ENCODE results near the gene MUC21. TPM values are rescaled to one million over a fixed set of nuclear protein-coding genes. Genes with fewer than 3 reads are reported as not detected.

MUC21 gene
- total RNA-seq, 3 donors from 2014 or later (not counting 1 experiment from before 2014, with no cell fraction given) = not detected

DNA sequence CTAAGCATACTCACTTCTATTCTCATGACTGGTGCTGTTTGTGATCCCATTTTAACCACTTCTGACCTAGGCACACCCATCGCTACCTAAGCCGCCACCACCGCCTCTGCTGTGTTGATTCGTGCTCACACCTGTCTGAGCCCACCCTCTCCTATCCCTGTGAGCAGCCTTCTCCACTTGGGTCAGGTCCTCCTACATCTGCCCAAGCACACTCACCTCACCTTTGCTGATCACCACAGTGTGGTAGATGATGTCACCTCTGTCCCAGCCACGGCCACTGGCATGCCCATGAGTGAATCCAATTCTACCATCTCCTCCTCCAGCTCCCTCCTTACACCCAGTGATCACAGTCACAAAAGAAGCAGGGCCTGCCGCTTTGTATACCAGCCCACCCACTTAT is 47.6 kb downstream of the MUC21 start:
- intact Hi-C loops (cut with micrococcal nuclease) = no loop called here

DNA sequence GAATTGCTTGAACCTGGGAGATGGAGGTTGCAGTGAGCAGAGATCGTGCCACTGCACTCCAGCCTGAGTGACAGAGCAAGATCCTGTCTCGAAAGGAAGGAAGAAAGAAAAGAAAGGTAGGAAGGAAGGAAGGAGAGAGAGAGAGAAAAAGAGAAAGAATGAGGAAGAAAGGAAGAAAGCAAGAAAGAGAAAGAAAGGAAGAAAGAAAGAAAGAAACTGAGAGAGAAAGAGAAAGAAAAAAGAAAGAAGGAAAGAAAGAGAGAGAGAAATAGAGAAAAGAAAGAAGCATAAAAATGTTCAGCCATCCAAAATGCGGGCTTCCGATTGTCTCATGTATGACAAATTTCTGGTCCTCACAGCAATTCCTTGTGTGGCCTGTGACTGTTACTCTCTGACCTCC is 49.6 kb downstream of the MUC21 start:
- Histone ChIP-seq H3K4me3 (ENCODE audit: low read length) (no peak overlapping the region), H3K36me3 (ENCODE audit: control insufficient read depth, insufficient read depth, low read length) (no peaks in the 10 kb centered on the region), H3K27ac (ENCODE audit: low read length) (no peak overlapping the region), H3K4me1 (ENCODE audit: control insufficient read depth, insufficient read depth, low read length) (no peaks in the 10 kb centered on the region), H3K9me3 (ENCODE audit: control insufficient read depth, insufficient read depth, low read length) (no peaks in the 10 kb centered on the region), H3K27me3 (ENCODE audit: control insufficient read depth, insufficient read depth, low read length) (peaks cover 3% of the 10 kb centered on the region)
- DNase-seq = no peak
- Mint-ChIP-seq H3K9me3 (no peaks in the 10 kb centered on the region), H3K27ac (no peak overlapping the region), H3K27me3 (ENCODE audit: low read depth in 2 of 2) (peaks cover 38 to 56% of the 10 kb centered on the region in 2 donors), H3K36me3 (no peaks in the 10 kb centered on the region), H3K4me1 (no peaks in the 10 kb centered on the region), H3K4me3 (no peak overlapping the region)
- ATAC-seq = no peak
- TF ChIP-seq, protein P1, sequence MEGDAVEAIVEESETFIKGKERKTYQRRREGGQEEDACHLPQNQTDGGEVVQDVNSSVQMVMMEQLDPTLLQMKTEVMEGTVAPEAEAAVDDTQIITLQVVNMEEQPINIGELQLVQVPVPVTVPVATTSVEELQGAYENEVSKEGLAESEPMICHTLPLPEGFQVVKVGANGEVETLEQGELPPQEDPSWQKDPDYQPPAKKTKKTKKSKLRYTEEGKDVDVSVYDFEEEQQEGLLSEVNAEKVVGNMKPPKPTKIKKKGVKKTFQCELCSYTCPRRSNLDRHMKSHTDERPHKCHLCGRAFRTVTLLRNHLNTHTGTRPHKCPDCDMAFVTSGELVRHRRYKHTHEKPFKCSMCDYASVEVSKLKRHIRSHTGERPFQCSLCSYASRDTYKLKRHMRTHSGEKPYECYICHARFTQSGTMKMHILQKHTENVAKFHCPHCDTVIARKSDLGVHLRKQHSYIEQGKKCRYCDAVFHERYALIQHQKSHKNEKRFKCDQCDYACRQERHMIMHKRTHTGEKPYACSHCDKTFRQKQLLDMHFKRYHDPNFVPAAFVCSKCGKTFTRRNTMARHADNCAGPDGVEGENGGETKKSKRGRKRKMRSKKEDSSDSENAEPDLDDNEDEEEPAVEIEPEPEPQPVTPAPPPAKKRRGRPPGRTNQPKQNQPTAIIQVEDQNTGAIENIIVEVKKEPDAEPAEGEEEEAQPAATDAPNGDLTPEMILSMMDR (IDR thresholded peaks at IDR 0.05) = no peak
- intact Hi-C loops (cut with micrococcal nuclease) = no loop called here
- WGBS (ENCODE audit: insufficient coverage) = 74% methylated on average over 4 of the region's 4 CpGs

More for the DNA sequence above, 47.6 kb downstream of the MUC21 start:
- no peaks in the 10 kb centered on the region for H3K36me3 Mint-ChIP-seq
- H3K27me3 Mint-ChIP-seq (ENCODE audit: low read depth in 2 of 2) = peaks cover 44 to 62% of the 10 kb centered on the region in 2 donors
- H3K9me3 Mint-ChIP-seq = no peaks in the 10 kb centered on the region
- Histone ChIP-seq H3K4me3 (ENCODE audit: low read length) (no peak overlapping the region), H3K9me3 (ENCODE audit: control insufficient read depth, insufficient read depth, low read length) (no peaks in the 10 kb centered on the region), H3K4me1 (ENCODE audit: control insufficient read depth, insufficient read depth, low read length) (no peaks in the 10 kb centered on the region), H3K27ac (ENCODE audit: low read length) (no peak overlapping the region), H3K27me3 (ENCODE audit: control insufficient read depth, insufficient read depth, low read length) (no peaks in the 10 kb centered on the region), H3K36me3 (ENCODE audit: control insufficient read depth, insufficient read depth, low read length) (no peaks in the 10 kb centered on the region)
- TF ChIP-seq, protein P1 (IDR thresholded peaks at IDR 0.05) = no peak
- H3K4me3 Mint-ChIP-seq = no peak overlapping the region
- no peak for DNase-seq
- ATAC-seq = no peak
- 87% methylated on average over 6 of the region's 6 CpGs for WGBS (ENCODE audit: insufficient coverage)
- no peak overlapping the region for H3K27ac Mint-ChIP-seq
- H3K4me1 Mint-ChIP-seq = no peaks in the 10 kb centered on the region

DNA sequence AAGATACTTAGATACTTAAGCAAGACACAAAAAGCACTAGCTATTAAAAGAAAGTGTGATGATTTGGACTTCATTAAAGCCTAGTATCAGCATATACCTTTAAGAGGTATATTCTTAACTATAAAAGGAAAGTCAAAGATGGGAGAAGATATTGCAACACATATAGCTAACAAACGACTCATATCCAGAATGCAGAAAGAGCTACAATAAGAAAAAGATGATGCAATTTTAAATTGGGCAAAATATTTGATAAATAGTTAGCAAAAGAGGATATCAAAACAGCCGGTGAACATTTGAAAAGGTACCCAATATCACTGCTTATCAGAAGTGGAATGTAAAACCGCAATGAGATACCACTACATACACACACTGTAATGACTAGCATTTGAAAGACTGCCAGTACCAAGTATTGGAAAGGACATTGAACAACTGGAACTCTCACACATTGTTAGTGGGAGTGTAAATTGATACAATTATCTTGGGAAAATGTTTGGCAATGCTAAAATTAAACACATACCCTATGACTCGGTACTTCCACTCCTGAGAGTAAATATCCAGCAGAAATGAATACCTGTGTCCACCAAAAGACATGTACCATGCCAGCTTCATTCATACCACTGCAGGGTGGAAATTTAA is 52.5 kb downstream of the MUC21 start:
- Mint-ChIP-seq H3K27ac (no peak overlapping the region), H3K27me3 (ENCODE audit: low read depth in 2 of 2) (peaks cover 29 to 30% of the 10 kb centered on the region in 2 donors), H3K4me1 (no peaks in the 10 kb centered on the region), H3K9me3 (no peaks in the 10 kb centered on the region), H3K4me3 (no peak overlapping the region), H3K36me3 (no peaks in the 10 kb centered on the region)
- intact Hi-C loops (cut with micrococcal nuclease) = no loop called here
- Histone ChIP-seq H3K36me3 (ENCODE audit: control insufficient read depth, insufficient read depth, low read length) (no peaks in the 10 kb centered on the region), H3K27ac (ENCODE audit: low read length) (no peak overlapping the region), H3K4me1 (ENCODE audit: control insufficient read depth, insufficient read depth, low read length) (no peaks in the 10 kb centered on the region), H3K4me3 (ENCODE audit: low read length) (no peak overlapping the region), H3K9me3 (ENCODE audit: control insufficient read depth, insufficient read depth, low read length) (no peaks in the 10 kb centered on the region), H3K27me3 (ENCODE audit: control insufficient read depth, insufficient read depth, low read length) (peaks cover 3% of the 10 kb centered on the region)
- ATAC-seq = no peak
- 94% methylated on average over 2 of the region's 4 CpGs for WGBS (ENCODE audit: insufficient coverage)
- no peak for DNase-seq
- TF ChIP-seq, protein P1 (IDR thresholded peaks at IDR 0.05) = no peak

DNA sequence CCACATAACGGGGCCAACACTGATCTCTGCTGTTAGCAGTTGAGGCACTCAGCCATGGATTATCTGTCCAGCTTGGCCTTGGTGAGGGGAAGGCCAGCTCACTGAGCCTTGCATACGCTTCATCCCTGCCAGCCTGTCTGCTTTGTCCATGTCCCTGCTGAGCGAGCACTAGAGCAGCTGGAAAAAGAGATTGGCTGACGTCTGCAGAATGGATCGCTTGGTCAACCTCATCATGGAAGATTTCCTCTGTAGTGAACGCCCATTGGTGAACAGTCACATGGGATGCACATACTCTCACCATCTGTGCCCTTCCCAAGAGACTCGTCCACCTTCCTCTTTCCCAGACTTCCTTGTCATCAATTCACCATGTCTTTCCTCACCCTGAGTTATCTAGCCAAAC is 53.7 kb downstream of the MUC21 start:
- intact Hi-C loops (cut with micrococcal nuclease) = no loop called here
- no peaks in the 10 kb centered on the region for H3K9me3 ChIP-seq (ENCODE audit: control insufficient read depth, insufficient read depth, low read length)
- Mint-ChIP-seq H3K9me3 (no peaks in the 10 kb centered on the region), H3K4me3 (no peak overlapping the region), H3K36me3 (no peaks in the 10 kb centered on the region), H3K27ac (no peak overlapping the region), H3K4me1 (no peaks in the 10 kb centered on the region), H3K27me3 (ENCODE audit: low read depth in 2 of 2) (peaks cover 18 to 20% of the 10 kb centered on the region in 2 donors)
- TF ChIP-seq, protein P1 (IDR thresholded peaks at IDR 0.05) = no peak
- ATAC-seq (no peak), DNase-seq (no peak)
- H3K27me3 ChIP-seq (ENCODE audit: control insufficient read depth, insufficient read depth, low read length) = peaks cover 3% of the 10 kb centered on the region
- no peak overlapping the region for H3K27ac ChIP-seq (ENCODE audit: low read length)
- H3K4me1 ChIP-seq (ENCODE audit: control insufficient read depth, insufficient read depth, low read length) = no peaks in the 10 kb centered on the region
- no peak overlapping the region for H3K4me3 ChIP-seq (ENCODE audit: low read length)
- 83% methylated on average over 7 of the region's 7 CpGs for WGBS (ENCODE audit: insufficient coverage)
- no peaks in the 10 kb centered on the region for H3K36me3 ChIP-seq (ENCODE audit: control insufficient read depth, insufficient read depth, low read length)
